Psoas muscle (tissue), 8 donors: ENCODE data around the gene MAPKAPK2. TPM values are rescaled to one million over a fixed set of nuclear protein-coding genes. Genes with fewer than 3 reads are reported as not detected.
A peak's percentile ranks its signal among the peaks of the same experiment; 100 is the strongest.

Source experiments
- ATAC-seq, 4 donors: fragments of 200-7000 bp; cut with Tn5 transposase; one replicate each; pipeline ENCODE4 v1.9.1; 2020; ENCODE audit warnings: moderate library complexity in 3 of 4, mild to moderate bottlenecking in 2 of 4
- DNase-seq, 2 donors: peaks; one replicate each; pipeline ENCODE4 v3.0.0-alpha.2; 2020
- H3K27ac ChIP-seq: fragments of 200-600 bp; one replicate; pipeline ENCODE4 v1.8.0; 2022
- H3K27me3 ChIP-seq, 3 donors: fragments of 200-600 bp in 1 of 3; one replicate each; pipeline versions ENCODE4 v1.6.1 to v1.8.0; 2013 to 2022; ENCODE audit warnings: low read length in 2 of 3, mild to moderate bottlenecking in 2 of 3, moderate library complexity in 1 of 3; ENCODE audit not compliant: insufficient read depth in 3 of 3
- H3K36me3 ChIP-seq, 2 donors: fragments of 200-600 bp in 1 of 2; one replicate each; pipeline versions ENCODE4 v1.6.1 to v1.8.0; 2013 to 2022; ENCODE audit warnings: low read depth in 1 of 2, mild to moderate bottlenecking in 1 of 2, moderate library complexity in 1 of 2; ENCODE audit not compliant: insufficient read depth in 1 of 2
- H3K4me1 ChIP-seq: fragments of 200-600 bp; one replicate; pipeline ENCODE4 v1.8.0; 2022
- H3K4me3 ChIP-seq: fragments of 200-600 bp; one replicate; pipeline ENCODE4 v1.8.0; 2022; ENCODE audit warnings: mild to moderate bottlenecking
- H3K9me3 ChIP-seq: fragments of 200-600 bp; one replicate; pipeline ENCODE4 v1.8.0; 2022
- WGBS, 3 donors: extraction: QIAGEN DNeasy Blood & Tissue Kit; methylation state at CpG; one replicate each; pipeline versions ENCODE4 v1.1.6 to v1.1.7; 2013; 5-methylcytosine and 5-hydroxymethylcytosine counted together
- intact Hi-C, 2 donors: fragments of 100-400 bp; cut with DNase I; formaldehyde crosslinking; loops; one replicate each; pipeline versions ENCODE4 v1.11.0 to v1.14.2; 2022
- polyA plus RNA-seq, 3 donors: library from polyadenylated mRNA; stranded (reverse); fragments of 200-250 nt; gene quantifications; one replicate each; pipeline ENCODE4 v1.2.3, GENCODE V29; 2013
- total RNA-seq, 4 donors: library from RNA; stranded (reverse); fragmentation: NEBNext Ultra II Directional in 2 of 4; extraction: Animal tissue kit (Norgen Biotek cat#: 25700) in 2 of 4; gene quantifications; one replicate each; pipeline versions ENCODE4 v1.2.1 to v1.2.4, GENCODE V29; 2021 to 2023
- TF ChIP-seq, protein P1 (sequence below): fragments of 200-600 bp; IDR thresholded peaks from one replicate; pipeline ENCODE4 v1.8.0; 2022; ENCODE audit warnings: antibody characterized with exemption
- donor health status: healthy with polysubstance abuse.
- donor health status: DM: no; HTN: no; CAD: no; lungs with moderate emphysema.
- donor health status: Bipolar disorder and iron deficiency.
- donor health status: healthy.
- donor health status: DM: yes; HTN: yes; CAD: no.
- donor health status: DM: no; HTN: no; CAD: no.
- donor health status: DM: no; HTN: no; CAD: no.
- donor health status: DM: yes; HTN: yes; CAD: no.

MAPKAPK2 gene
- total and polyA plus RNA-seq, 7 donors = 89.4 to 198 (median 139) TPM

DNA sequence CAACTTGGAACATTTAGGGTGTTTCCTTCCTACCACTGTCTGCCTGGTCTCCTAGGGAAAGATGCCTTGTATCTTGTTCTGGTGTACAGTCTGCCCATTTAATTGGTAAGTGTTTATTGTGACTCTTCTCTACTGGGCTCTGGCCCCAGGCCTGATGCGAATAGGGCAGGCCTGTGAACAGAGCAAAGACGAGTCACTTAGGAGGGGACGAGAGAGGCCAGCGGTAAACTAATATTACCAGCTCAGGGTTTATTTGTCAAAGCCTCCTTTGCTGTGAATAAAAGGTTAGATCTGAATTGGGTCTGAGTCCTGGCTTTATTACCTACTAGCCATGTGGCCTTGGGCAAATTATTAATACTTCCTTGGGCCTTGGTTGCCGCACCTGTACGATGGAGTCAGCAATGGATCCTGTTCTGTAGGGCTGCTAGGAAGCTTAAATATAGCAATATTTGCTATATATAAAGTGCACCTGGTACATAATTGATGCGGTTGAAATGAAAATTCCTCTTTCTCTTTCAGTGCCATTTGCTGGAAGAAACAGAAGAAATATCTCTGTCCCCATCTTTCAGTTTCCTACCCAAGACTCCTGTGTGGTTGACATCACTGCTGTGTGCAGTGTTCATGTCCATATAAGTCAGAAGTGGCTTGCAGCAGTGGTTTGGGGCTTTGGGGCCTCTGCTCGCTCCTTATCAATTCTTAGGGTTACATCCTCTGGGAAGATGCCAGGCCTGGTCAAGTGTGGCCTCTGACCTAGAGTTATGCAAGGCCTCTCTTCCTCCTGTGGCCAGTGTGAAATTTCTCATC lies 32.4 kb downstream of the MAPKAPK2 start:
- intact Hi-C loops = no loop called here
- no peak overlapping the region for H3K4me3 ChIP-seq
- H3K4me1 ChIP-seq = peaks cover 87% of the 10 kb centered on the region
- H3K27ac ChIP-seq = peak overlapping the region; percentile 75
- 42 to 71% (median 64%) methylated on average over 8 of the region's 8 CpGs for WGBS, 3 donors
- H3K36me3 ChIP-seq = no peaks in the 10 kb centered on the region
- TF ChIP-seq, protein P1, sequence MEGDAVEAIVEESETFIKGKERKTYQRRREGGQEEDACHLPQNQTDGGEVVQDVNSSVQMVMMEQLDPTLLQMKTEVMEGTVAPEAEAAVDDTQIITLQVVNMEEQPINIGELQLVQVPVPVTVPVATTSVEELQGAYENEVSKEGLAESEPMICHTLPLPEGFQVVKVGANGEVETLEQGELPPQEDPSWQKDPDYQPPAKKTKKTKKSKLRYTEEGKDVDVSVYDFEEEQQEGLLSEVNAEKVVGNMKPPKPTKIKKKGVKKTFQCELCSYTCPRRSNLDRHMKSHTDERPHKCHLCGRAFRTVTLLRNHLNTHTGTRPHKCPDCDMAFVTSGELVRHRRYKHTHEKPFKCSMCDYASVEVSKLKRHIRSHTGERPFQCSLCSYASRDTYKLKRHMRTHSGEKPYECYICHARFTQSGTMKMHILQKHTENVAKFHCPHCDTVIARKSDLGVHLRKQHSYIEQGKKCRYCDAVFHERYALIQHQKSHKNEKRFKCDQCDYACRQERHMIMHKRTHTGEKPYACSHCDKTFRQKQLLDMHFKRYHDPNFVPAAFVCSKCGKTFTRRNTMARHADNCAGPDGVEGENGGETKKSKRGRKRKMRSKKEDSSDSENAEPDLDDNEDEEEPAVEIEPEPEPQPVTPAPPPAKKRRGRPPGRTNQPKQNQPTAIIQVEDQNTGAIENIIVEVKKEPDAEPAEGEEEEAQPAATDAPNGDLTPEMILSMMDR = no peak
- no peaks in the 10 kb centered on the region for H3K9me3 ChIP-seq
- ATAC-seq (peak in 1 of 4 donors; percentile 24), DNase-seq (no peak)
- H3K27me3 ChIP-seq = no peaks in the 10 kb centered on the region

DNA sequence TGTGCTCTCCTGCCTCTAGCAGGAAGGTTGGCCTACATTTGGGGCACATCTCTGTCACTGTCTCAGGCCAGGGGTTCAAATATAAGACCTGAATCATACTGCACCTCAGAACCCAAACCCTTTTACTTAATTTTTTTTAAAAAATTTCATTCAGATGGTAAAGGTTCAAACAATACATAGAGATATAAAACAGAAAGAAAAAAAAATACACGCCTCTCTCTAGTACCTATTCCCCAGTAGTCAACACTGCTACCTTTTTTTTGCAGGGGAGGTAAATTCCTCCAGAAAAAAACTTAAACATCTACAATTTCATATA lies 32.9 kb downstream of the MAPKAPK2 start:
- Histone ChIP-seq H3K9me3 (no peaks in the 10 kb centered on the region), H3K4me3 (no peak overlapping the region), H3K4me1 (peaks cover 87% of the 10 kb centered on the region), H3K27me3 (no peaks in the 10 kb centered on the region), H3K36me3 (no peaks in the 10 kb centered on the region), H3K27ac (peak overlapping the region; percentile 75)
- TF ChIP-seq, protein P1 = no peak
- DNase-seq (no peak), ATAC-seq (no peak)
- 95 to 100% (median 100%) methylated on average over 1 of the region's 1 CpG for WGBS, 3 donors
- intact Hi-C loops = no loop called here

DNA sequence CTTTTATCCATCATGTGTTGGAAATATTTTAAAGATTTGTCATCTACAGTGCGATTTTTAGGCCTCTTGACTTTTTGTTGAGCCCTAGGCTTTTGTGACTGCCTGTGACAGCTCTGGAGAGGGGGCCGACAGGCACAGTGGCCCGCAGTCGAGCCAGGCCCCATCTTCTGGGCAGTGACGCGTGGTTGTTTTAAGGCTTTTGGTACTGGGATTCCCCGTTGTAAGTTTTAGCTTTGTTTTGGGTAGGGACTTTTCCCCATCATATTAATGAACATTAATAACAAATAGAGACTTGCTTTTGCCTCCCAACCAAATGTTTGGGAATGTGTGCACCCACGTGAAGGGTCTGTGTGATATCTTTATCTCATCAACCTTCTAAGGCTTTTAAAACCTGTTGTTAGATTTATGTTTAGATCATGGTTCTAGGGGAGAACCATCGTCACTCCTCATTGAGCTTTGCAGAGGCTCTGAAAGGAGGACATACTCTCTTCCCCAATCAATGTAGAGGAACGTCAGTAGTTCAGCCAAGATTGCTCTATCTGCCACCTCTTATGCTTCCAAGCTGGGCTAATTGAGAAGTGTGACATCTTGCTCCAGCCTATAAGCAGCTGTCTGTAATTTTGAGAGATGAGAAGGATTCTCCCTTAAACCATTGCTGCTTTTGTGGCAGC lies 34.6 kb downstream of the MAPKAPK2 start:
- TF ChIP-seq, protein P1 = no peak
- DNase-seq = no peak
- peak overlapping the region; percentile 54 for H3K27ac ChIP-seq
- H3K4me1 ChIP-seq = peaks cover 90% of the 10 kb centered on the region
- WGBS, 3 donors = 74 to 86% (median 75%) methylated on average over 10 of the region's 10 CpGs
- no peaks in the 10 kb centered on the region for H3K36me3 ChIP-seq
- no peak for ATAC-seq
- H3K9me3 ChIP-seq = no peaks in the 10 kb centered on the region
- no peak overlapping the region for H3K4me3 ChIP-seq
- intact Hi-C loops = no loop called here
- no peaks in the 10 kb centered on the region for H3K27me3 ChIP-seq

DNA sequence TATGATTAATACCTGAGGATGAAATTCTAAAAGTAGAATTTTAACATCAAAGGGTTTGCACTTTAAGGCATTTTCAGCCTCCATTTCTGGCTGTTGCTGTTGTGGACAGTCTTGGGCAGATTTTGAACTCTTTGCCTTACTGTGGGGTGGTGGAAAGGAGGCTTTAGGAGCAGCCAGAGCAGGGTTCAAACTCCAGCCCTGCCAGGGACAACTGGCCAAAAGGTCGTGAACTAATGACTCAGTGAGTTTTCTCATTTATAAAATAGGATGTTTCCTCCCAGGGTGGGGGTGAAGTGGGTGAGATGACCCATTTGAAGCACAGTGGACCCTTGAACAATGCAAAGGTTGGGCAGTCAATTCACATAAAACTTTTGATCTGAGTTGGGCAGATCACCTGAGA lies 36.7 kb downstream of the MAPKAPK2 start:
- peak overlapping the region; percentile 37 for H3K27ac ChIP-seq
- ATAC-seq = no peak

More for the DNA sequence above, 36.7 kb downstream of the MAPKAPK2 start:
- Histone ChIP-seq H3K4me1 (peaks cover 89% of the 10 kb centered on the region), H3K9me3 (no peaks in the 10 kb centered on the region), H3K27me3 (no peaks in the 10 kb centered on the region), H3K4me3 (no peak overlapping the region), H3K36me3 (no peaks in the 10 kb centered on the region)
- TF ChIP-seq, protein P1 = no peak
- WGBS, 3 donors = 43 to 82% (median 57%) methylated on average over 1 of the region's 1 CpG
- no peak for DNase-seq
- intact Hi-C loops = loop anchor here in 1 of 2 donors (5.0 kb wide), 1 partner anchor 34 kb away; no protein-coding TSS in a partner anchor
